ENCODE data around the gene MCOLN1.
"Not testable (repeated sequence)": the region's sequence is repeated elsewhere in the genome, so short reads cannot be mapped to it uniquely, and the experiment has no call there.

Gene MCOLN1

GRCh38 chr19:7524992-7525739, 2.7 kb downstream of the MCOLN1 start:
- DNase-seq (ENCODE audit: low read depth) = no peak

- DNase-seq (ENCODE audit: low read depth) = no peak
These were observed 3.9 kb downstream of the MCOLN1 start for GRCh38 chr19:7526059-7526929.

DNA sequence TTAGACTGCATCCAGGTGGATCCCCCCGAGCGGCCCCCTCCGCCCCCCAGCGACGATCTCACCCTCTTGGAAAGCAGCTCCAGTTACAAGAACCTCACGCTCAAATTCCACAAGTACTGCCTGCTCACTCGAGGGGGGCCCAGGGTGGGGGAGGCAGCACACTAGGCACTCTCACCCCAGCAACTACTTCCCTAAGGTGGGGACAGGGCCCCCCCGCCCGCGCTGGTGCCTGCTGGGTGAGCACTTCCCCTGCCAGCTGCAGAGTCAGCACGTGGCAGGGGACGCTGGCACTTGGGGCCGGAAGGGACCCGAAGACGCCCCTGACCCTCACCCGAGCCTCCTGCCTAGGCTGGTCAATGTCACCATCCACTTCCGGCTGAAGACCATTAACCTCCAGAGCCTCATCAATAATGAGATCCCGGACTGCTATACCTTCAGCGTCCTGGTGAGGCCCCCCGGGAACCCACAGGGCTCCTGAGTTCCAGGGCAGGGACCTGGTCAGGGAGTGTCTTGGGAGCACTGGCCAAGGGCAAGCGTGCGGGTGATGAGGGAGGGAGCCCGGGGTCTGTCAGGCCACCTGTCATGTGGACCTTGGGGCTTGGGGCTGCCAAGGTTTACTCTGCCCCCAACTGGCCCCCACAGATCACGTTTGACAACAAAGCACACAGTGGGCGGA, 5.2 kb downstream of the MCOLN1 start:
- no peak for DNase-seq (ENCODE audit: low read depth)

- DNase-seq (ENCODE audit: low read depth) = no peak
These were observed 5.7 kb downstream of the MCOLN1 start for GRCh38 chr19:7528192-7528519.

- DNase-seq (ENCODE audit: low read depth) = no peak
These were observed 6.3 kb downstream of the MCOLN1 start for GRCh38 chr19:7528522-7529245.

- DNase-seq (ENCODE audit: low read depth) = no peak
These were observed 6.8 kb downstream of the MCOLN1 start for GRCh38 chr19:7529246-7529600.

DNA sequence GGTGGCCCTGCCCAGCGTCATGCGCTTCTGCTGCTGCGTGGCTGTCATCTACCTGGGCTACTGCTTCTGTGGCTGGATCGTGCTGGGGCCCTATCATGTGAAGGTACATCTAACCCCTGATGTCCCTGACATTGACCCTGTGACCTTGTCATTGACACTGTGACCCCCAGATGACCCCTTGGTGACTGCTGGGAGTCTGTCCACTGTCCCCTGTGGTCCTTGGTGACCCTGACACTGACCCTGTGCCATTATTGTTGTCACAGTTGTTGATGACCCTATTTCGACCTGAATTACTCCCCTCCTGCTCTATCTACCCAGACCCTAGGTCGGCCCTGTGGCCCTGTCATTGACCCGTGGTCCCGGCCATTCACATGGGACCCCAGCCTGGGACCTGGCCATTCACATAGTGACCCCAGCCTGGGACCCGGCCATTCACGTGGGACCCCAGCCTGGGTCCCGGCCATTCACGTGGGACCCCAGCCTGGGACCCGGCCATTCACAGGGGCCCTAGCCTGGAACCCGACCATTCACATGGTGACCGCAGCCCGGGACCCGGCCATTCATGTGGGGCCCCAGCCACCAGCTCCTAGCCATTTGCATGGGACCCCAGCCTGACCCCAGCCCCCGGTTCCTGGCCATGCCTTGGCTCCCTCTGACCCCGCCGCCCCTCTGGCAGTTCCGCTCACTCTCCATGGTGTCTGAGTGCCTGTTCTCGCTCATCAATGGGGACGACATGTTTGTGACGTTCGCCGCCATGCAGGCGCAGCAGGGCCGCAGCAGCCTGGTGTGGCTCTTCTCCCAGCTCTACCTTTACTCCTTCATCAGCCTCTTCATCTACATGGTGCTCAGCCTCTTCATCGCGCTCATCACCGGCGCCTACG, 7.4 kb downstream of the MCOLN1 start:
- no peak for DNase-seq (ENCODE audit: low read depth)

DNA sequence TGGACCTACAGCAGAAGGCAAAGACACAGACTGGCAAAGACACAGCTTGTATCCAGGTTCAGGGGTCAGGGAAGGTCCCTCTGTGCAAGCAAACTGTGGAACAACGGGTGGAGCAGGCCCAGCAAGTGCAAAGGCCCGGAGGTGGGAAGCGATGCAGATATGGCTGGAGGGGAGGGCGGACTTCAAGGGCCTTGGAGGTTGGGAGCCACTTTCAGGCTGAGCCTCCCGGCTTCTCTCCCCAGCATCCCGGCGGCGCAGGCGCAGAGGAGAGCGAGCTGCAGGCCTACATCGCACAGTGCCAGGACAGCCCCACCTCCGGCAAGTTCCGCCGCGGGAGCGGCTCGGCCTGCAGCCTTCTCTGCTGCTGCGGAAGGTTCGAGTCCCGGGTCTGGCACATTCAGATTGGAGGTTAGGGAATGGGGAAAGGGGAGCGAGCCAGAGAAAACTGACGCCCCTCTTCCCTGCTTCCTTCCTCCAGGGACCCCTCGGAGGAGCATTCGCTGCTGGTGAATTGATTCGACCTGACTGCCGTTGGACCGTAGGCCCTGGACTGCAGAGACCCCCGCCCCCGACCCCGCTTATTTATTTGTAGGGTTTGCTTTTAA, 11.0 kb downstream of the MCOLN1 start:
- DNase-seq (ENCODE audit: low read depth) = no peak

DNA sequence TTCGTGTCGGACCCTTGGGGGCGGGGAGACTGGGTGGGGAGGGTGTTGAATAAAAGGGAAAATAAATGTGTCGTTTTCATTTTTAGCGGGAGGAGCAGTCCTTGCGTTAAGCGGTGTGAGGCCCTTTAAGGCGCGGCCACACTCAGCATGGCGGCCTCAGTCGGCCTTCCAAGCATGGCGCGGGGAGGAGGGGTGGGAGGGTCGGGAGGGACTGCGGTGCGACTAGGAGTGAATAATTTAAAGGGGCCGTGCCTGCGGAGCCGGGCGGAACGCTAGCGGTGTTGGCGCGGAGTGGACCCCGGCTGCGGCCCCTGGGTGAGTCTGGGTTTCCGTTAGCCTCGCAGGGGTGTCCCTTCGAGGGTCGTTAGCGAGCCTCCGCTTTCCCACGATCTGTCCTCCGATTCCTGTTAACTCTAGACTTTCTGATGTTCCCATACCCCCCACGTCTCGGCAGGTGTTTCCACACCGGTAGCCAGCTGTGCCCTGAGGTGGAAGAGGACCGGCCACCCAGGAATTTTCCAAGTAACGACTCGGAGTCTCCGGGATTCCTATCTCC, 11.6 kb downstream of the MCOLN1 start:
- DNase-seq (ENCODE audit: low read depth) = peak; percentile 81

- DNase-seq (ENCODE audit: low read depth) = no peak
These were observed 12.2 kb downstream of the MCOLN1 start for GRCh38 chr19:7534531-7535046.

- DNase-seq (ENCODE audit: low read depth) = peak; percentile 87
These were observed 12.9 kb downstream of the MCOLN1 start, which contains the start of gene PNPLA6 for GRCh38 chr19:7535047-7535997. Gene PNPLA6, plus strand, starts transcription at chr19:7535717. Its CDS starts 72 bp downstream, at chr19:7535789.

GRCh38 chr19:7535998-7536695, 13.7 kb downstream of the MCOLN1 start:
- no peak for DNase-seq (ENCODE audit: low read depth)

DNA sequence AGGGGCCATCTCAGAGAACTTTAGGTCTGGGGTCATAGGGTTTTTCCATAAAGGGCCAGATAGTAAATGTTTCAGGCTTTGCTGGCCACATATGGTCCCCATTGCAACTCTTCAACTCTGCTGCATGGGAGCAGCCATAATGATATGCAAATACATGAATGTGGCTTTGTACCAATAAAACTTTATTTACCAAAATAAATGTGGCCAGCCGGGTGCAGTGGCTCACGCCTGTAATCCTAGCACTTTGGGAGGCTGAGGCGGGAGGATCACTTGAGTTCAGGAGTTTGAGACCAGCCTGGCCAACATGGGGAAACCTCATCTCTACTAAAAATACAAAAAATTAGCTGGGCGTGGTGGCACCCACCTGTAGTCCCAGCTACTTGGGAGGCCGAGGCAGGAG, 16.6 kb downstream of the MCOLN1 start:
- not testable (repeated sequence) for DNase-seq (ENCODE audit: low read depth)

DNA sequence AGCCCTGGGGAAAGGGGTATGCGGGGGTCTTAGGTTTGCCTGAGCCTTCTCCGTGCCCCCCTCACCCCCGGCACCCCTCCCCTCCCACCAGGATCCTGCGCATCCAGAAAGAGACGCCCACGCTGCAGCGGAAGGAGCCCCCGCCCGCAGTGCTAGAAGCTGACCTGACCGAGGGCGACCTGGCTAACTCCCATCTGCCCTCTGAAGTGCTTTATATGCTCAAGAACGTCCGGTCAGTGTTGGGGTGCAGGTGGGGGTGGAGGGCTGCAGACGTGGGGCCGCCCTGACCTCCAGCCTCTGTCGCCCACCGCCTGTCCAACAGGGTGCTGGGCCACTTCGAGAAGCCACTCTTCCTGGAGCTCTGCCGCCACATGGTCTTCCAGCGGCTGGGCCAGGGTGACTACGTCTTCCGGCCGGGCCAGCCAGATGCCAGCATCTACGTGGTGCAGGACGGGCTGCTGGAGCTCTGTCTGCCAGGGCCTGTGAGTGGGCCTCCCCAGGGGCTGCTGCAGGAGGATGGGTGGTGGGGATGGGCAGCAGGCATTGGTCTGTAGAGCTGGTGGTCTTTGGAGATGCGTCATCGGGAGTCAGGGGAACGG, 17.5 kb downstream of the MCOLN1 start:
- no peak for DNase-seq (ENCODE audit: low read depth)

- no peak for DNase-seq (ENCODE audit: low read depth)
These were observed 18.5 kb downstream of the MCOLN1 start for GRCh38 chr19:7540761-7541474.

DNA sequence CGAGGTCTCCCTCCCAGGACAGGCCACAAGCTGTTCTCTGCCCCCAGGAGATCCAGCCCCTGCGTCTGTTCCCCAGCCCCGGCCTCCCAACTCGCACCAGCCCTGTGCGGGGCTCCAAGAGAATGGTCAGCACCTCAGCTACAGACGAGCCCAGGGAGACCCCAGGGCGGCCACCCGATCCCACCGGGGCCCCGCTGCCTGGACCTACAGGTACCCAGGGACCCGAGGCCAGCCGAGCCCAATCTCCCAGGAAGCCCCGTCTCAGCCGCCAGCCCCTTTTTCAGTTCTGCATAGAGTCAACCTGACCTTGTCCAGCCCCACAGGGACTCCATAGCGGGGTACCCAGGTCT, 19.0 kb downstream of the MCOLN1 start:
- no peak for DNase-seq (ENCODE audit: low read depth)

GRCh38 chr19:7541828-7542443, 19.5 kb downstream of the MCOLN1 start:
- no peak for DNase-seq (ENCODE audit: low read depth)

Data from T follicular helper cell (primary cell).